Loucy (cell line): ENCODE data around the gene KIRREL3.

Source experiments
- CTCF ChIP-seq: fragments of 200-600 bp; sonication (generic); conservative IDR thresholded peaks from 2 replicates; pipeline ENCODE4 v1.5.1; 2014; ENCODE audit warnings: mild to moderate bottlenecking, antibody characterized with exemption, low read length
- EZH2phosphoT487 ChIP-seq: fragments of 200-600 bp; IDR thresholded peaks from 2 replicates; pipeline ENCODE4 v1.6.1; 2018; ENCODE audit warnings: antibody characterized with exemption, mild to moderate bottlenecking, moderate library complexity, borderline replicate concordance

- TF ChIP-seq CTCF: no peak
- no peak for TF ChIP-seq EZH2phosphoT487
Measured at GRCh38 chr11:126443120-126443519, 557.5 kb downstream of the KIRREL3 start.
